IPS-11a (cell line): ENCODE measurements around the gene AGXT.
"Not testable (repeated sequence)": the region's sequence is repeated elsewhere in the genome, so short reads cannot be mapped to it uniquely, and the experiment has no call there.

Source experiments
- H3K4me3 ChIP-seq: one replicate; pipeline ENCODE4 v1.5.1; 2013; ENCODE audit warnings: low read depth, low read length, control low read depth

Gene AGXT

DNA sequence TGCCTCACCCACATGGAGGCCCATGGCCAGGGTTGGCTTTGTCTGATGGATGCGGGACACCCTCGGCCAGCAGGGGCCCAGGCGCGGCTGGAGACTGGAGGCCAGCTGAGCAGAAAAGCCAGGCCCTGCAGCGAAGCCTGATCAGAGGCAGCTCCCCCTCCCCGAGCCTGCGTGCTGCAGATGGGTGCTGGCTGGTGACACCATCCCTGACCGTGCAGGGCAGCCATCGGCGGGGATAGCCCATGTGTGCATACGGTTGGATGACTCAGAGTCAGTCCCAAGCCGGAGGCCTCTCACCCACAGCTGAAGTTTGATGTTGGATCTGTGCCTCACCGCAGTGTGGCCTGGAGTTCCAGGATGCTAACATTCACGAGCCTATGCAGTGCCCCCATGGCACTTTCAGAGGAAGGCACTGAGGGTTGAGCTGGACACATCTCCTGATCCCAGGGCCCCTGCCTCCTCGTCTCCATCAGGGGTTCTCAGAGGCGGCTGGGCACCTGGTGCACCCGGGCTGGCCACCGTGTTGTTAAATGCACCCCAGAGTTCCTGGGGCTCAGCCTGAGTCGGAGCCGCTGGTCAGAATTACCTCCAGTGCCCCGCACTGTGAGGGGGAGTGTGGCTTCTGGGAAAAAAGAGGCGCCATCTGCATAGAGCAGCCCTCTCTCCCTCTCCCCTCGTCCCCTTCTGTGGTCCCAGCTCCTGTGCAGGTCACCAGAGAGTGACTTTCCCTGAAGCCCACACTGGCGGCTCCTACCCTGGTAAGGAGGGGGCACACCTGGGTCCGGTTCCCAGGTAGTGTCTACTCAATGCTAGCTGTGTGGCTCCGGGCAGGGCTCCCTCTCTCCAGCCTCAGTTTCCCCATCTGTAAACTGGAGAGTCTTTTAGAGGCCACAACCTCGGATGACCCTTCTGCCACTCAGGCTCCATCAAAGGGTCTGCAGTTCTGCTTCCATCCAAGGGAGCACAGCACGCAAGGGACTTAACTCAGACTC is 29.2 kb upstream of the AGXT start:
- H3K4me3 ChIP-seq, result no peak overlapping the region

DNA sequence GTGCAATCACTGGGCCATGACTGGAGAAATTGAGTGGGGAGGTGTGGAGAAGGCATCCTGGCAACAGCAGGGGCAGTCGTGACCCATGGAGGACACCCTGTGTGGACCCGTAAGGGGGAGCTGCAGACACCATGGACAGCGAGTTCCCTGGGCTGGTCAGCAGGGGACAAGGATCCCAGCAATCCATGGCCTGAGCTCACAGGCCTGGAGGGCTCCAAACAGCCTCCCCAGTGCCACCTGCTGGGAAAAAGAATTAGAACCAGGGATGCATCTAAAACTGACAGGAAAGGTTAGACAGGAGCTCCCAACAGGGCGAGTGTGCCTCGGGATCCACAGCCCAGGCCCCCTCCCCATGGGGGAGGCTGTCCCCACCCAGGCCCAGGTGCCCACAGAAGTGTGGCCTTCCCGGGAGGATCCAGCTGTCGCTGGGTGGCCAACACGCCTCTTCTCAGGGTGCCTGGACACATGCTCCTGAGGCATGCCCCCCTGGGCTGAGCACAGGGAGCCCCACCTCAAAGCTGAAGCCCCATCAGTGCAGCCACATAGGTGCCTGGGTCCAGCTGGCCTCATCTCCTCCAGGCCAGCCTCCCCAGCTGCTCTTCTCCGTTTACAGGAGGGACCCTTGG is 28.1 kb upstream of the AGXT start:
- H3K4me3 ChIP-seq, result no peak overlapping the region

DNA sequence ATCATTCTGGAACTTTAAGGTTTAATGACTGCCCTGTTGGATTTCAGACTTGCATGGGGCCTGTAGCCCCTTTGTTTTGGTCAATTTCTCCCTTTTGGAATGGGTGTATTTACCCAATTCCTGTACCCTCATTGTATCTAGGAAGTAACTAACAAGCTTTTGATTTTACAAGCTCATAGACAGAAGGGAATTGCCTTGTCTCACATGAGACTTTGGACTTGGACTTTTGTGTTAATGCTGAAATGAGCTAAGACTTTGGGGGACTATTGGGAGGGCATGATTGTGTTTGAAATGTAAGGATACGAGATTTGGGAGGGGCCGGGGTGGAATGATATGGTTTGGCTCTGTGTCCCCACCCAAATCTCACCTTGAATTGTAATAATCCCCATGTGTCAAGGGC is 22.3 kb upstream of the AGXT start:
- not testable (repeated sequence) for H3K4me3 ChIP-seq

DNA sequence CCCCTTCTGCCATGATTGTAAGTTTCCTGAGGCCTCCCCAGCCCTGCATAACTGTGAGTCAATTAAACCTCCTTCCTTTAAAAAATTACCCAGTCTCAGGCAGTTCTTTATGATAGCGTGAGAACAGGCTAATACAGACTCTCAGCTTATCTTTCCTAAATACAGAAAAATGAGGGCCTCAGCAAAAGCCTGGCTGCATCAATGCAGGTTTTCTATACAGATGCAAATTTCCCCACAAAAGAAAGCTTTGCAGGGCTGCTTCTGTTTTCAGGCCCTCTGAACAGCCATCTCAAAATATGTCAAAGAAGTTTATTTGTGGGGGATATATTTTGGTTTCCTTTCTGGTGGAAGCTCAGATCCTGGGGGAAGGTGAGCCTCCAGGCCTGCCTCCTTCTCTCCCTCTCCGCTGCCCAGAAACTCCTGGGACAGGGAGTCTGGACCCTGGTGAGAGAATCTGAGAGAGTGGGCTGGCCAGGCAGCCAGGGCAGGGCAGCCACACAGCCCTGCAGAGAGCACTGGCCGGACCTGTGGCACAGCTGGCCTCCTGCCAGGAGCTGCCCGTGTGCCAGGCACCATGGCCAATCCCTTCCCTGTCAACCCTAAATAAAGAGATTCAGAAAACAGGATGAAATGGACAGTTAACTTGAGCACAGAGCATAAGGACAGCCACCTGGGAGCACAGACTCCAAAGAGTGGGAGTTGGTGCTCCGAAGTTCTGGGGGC is 21.6 kb upstream of the AGXT start:
- H3K4me3 ChIP-seq, result no peak overlapping the region

DNA sequence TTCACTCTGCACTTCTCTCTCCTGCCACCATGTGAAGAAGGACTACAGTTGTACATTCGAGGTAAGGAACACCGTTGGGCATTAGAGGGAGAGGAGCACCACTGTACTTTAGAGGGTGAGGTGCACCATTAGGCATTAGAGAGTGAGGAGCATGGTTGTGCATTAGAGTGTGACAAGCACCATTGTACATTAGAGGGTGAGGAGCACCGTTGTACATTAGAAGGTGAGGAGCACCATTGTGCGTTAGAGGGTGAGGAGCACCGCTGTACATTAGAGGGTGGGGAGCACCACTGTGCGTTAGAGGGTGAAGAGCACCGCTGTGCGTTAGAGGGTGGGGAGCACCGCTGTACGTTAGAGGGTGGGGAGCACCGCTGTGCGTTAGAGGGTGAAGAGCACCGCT is 20.8 kb upstream of the AGXT start:
- no peak overlapping the region for H3K4me3 ChIP-seq

DNA sequence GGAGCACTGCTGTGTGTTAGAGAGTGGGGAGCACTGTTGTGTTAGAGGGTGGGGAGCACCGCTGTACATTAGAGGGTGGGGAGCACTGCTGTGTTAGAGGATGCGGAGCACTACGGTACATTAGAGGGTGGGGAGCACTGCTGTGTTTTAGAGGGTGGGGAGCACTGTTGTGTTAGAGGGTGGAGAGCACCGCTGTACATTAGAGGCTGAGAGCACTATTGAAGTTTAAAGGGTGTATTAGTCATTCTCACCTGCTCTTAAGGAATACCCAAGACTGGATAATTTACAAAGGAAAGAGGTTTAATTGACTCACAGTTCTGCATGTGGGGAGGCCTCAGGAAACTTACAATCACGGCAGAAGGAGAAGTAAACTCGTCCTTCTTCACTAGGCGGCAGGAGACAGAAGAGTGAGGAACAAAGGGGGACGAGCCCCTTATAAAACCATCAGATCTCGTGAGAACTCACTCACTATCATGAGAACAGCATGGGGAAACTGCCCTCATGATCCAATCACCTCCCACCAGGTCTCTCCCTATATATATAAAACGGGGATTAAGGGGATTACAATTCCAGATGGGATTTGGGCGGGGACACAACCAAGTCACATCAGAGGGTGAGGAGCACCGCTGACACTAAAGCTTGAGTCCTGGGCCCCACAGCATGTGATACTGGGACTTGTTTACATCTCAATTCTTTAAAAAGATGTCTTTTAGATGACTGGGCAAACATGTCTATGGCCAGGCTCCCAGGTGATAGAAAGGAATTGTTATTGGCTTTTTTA is 19.5 kb upstream of the AGXT start:
- H3K4me3 ChIP-seq, result no peak overlapping the region

DNA sequence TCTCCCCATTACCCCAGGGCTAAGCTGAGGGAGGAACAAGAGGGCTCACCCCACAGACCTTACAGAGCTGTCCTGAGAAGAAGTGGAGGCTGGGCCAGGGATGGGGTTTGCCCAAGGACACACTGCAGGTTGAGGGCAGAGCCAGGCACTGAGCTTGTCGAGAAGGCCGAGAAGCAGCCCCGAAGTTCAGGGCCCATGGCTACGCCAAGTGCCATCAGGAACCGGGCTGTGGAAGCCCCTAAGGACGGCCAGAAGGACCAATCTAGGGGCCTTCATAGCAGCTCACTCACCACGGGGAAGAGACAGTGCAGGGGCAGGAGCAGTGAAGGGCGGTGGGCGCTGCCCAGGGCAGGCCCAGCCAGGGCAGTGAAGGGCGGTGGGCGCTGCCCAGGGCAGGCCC is 18.6 kb upstream of the AGXT start:
- H3K4me3 ChIP-seq, result no peak overlapping the region

DNA sequence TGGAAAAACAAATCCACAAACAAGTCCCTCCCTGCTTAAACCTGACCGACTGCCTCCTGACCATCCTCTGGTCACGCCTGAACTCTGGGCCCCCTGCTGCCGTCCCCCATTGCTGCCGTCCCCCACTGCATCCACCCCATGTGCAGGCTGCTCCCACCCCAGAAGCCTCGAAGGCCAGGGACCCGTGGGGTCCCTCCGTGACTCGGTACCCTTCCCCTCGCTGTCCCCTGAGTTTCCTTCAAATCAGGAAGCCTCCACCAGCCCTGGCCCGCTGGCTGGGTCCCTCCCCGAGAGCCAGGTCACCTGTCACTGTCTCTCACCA is 17.9 kb upstream of the AGXT start:
- H3K4me3 ChIP-seq, result no peak overlapping the region

DNA sequence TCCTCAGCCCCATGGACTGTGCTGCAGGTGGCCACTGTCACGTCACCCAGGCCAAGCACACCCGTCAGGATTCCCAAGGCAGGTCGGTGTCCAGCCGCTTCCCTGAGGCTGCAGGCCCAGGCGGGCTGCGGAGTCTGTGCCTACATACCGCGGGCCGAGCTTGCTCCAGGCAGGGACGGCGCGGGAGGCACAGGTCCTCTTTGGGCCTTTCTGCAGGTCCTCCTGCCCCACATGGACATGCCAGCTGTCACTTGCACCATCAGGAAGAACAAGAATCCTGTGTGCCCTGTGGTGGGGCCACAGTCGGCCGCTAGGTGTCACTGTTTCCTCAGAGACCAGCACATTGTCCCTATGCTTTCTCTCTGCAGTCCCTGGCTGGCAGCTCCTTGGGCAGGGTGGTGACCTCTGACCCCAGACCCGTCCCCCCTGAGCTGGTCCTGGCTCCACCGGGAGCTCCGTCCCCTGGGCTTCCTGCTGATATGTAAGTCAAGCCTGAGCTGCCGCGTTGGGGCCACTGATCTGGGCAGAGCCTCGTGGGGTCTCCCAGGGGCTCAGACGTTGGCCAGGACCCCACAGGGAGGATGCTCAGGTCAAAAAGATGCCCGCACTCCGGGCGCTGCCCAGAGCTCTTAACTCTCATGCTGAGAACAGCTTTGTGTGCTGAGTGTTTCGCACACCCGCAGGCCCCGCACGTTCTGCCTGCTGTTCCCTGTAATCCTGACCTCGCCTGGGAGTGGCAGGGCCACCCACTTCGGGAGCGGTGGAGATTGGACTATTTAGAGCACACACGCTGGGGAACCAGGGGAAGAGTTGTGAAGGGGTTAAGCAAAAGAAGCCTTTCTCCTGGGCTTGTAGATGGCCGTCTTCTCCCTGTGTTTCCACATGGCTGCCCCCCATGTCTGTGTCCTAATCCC is 17.3 kb upstream of the AGXT start:
- H3K4me3 ChIP-seq, result no peak overlapping the region

DNA sequence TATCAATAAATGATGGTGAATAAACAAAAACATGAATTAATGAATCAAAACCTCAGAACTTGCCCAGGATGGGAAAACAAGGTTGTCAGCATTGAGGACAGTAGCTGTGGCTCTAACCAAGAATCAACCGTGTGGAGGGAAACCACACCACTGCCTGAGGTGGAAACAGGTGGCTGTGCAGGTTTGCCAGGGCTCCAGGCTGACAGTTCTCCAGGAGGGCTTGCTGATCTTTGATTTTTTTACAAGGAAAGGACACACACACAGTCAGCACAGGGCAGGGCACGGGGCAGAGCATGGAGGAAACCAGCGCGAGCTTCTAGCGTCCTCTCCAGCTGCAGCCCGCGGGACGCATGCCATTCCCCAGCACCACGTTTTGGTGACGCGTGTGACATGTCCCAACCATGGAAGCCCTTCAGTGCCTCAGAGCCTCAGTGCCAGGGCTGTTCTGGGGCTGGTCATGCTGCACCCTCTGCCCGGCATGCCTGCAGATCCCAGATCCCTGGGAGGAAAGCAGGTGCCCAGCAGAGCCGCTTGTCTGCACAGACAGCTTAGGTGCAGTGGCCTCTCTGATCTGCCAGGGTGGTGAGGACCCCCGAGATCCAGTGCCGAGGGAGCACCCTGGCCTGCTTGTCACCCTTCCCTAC is 15.8 kb upstream of the AGXT start:
- no peak overlapping the region for H3K4me3 ChIP-seq

DNA sequence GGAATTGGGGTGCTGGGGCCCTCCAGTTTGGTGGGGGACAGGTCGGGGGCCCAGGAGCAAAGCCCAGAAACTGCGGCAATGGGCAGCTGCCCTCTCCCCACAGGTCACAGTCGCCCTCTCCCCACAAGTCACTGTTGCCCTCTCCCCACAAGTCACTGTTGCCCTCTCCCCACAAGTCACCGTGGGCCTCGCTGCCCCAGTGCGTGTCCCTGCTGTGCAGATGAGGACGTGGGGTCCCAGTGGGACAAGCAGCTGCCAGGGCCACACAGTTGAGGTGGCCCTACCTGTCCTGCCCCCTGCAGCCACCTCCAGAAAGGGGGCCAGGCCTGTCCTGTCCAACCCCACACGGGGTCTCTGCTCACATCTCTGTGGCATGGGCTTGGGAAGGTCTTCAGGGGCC is 13.0 kb upstream of the AGXT start:
- no peak overlapping the region for H3K4me3 ChIP-seq

DNA sequence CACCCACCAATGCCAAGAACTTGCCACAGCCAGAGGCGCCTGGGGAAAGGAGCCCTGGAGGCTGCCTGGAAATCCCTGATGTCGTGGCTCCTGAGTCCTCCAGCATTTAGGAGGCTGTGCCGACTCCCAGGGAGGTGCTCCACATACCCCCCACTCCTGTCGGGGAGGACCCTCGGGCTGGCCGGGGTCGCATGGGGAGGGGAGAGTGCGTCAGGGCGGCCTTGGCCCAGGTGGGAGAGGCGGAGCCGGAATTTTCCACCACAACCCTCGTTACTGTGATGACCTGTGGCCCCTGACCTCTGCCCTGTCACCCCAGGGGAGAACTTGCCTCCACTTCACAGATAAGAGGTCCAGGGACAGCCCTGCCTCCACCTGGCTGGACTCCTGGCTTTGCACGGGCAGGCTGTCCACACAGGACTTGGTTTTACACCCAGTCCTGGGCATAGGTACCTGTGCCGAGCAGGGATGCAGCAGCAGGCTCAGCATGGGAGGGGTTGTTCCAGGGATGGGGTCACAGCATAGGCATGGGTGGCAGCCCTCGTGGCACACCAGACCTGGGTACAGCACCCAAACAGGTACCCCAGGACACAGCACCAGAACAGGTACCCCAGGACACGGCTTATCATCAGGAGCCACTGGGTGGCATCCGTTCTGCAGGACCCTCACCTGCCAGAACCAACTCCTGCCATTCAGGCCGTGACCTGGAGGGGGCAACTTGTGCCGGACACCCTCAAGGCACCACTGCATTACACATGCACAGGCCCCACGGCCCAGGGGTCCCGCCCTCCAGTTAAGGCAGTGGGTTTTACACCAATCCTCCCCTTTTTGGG is 12.3 kb upstream of the AGXT start:
- no peak overlapping the region for H3K4me3 ChIP-seq

DNA sequence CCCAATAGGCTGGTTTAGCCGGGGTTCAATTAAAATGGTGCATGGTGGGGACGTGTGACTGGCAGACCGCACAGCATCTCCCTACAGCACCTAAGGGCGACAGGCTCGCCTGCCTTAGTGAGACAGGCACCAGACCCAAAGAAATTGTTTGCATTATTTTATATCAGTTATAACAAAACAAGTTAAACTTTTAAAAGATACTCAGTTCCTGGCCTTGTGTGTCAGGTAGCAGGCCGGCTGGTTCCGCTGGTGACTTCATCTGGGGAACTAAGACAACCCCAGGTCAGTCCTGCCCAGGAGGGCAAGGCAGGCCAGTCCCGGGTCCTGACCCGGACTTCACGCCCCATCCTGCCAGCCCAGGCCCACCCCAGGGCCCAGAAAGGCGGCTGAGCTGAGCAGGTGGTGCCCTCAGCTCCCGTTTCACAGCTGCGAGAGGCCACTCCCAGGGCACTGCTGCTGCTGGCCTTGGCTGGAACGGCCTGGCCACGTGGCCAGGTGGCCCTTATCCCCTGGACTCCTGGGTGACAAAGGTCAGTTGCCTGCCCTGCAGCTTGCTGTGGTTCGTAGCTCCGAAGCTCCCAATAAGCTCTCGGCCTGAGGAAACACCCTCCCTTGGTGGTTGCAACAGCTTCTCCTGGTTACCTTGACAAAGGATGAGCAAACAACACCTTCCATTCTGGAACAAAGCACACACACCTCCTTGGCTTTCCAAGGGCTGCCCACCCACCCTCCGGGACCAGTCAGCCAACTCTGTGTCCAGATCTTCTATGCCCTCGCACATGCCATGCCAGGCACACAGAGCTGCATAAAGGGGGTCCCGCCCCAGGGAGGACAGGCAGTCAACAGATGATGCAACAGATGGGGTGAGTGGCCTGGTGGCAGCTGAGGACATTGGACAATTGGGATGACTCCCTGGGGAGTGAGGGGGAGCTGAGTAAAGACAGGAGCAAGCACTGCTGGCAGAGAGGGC is 11.3 kb upstream of the AGXT start:
- H3K4me3 ChIP-seq, result no peak overlapping the region

DNA sequence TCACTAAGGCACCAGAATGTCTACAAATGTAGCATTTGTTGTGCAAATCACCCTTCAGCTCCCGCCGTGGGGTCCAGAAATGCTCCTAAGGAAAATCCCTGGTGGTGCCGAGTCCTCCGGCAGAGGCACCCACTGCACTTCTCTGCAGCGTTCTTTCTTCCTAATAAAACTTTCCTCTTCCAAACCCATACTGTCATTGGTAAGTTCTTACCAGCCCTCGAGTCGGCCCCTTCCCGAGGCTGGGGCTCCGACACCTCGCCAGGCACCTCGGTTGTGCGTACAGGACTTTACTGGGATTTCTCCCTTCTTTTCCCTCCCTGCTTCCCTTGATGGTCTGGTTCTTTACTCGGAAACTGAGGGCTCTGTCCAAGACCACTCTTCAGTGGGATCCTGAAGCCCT is 10.3 kb upstream of the AGXT start:
- H3K4me3 ChIP-seq, result no peak overlapping the region

DNA sequence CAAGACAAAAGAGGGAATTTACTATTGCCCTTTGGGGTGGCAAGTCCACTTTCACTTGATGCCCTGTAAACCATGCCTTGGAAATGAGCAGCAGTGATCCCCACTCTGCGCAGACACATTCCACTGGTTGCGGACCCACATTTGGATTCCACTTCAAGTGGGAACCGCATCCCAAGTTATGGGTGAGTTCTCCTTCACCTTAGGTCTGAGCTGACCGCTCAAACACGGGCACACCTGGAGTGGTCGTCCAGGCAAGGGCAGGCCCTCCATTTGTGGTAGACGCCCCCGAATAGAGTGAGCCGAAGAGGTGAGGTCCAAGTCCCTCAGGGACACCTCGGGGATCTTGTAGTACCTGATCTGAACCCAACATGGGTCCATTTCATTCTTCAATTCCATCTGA is 9.8 kb upstream of the AGXT start:
- H3K4me3 ChIP-seq, result no peak overlapping the region

DNA sequence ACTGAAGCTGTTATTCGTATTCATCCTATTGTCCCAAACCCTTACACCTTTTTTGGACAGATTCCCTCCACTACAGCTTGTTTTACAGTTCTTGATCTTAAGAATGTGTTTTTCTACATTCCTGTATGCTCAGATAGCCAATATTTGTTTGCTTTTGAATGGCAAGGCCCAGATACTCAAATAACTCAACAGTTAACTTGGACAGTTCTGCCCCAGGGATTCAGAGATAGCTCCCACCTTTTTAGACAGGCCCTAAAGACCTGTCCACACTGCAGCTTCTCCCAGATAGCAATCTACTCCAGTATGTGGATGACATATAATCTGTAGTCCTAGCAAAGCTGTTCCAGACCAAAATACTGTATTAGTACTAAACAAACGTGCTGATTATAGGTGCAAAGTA is 7.1 kb upstream of the AGXT start:
- no peak overlapping the region for H3K4me3 ChIP-seq

DNA sequence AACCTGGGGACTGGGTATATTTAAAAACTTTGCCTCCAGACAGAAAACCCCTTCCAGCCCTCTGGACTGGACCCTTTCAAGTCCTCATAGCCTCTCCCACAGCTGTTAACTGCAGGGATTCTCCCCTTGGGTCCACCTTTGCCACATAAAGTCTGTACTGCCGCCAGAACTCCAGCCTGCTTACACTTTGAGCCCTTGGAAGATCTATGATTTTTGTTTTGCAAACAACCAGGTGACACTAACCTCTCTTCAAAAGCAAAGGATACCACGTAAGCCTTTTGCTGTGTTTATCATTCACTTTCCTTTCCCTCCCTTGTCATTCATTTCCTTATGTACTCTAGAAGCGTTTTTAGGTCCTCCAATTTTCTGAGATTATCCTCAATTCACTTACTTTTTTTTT is 4.1 kb upstream of the AGXT start:
- no peak overlapping the region for H3K4me3 ChIP-seq

DNA sequence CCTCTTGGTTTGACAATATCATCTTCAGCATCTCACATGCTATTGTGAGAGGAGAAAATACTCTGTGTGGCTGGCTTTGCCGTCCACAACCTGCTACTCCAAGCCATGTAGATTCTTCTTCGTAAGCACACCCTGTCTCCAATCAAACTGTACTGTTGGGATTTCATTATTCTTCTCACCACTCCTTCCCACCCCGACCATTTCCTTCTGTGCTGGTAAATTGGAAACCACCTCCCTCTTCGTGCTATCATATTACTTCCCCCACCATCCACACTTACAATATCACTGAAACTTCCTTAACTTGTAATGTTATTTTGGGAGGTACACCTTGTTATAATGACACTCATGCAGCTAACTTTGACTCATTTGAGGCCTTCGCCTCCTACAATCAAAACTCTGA is 3.2 kb upstream of the AGXT start:
- no peak overlapping the region for H3K4me3 ChIP-seq
